ENCODE results near the gene DGLUCY.

The DGLUCY gene

GRCh38 chr14:91145391-91146160 is 31.7 kb downstream of the DGLUCY start:
- TF ChIP-seq CTCF (IDR thresholded peaks at IDR 0.05) = no peak
- Histone ChIP-seq H3K4me3 (no peak overlapping the region), H3K27ac (peak overlapping the region in 1 of 2 donors; percentile 46)
- no peak for DNase-seq (ENCODE audit: low spot score)

- DNase-seq (ENCODE audit: low spot score) = no peak
- H3K27ac ChIP-seq = no peak overlapping the region
- TF ChIP-seq CTCF (IDR thresholded peaks at IDR 0.05) = no peak
- H3K4me3 ChIP-seq = no peak overlapping the region
Observed at GRCh38 chr14:91146661-91147060, 32.8 kb downstream of the DGLUCY start.

- no peak overlapping the region for H3K4me3 ChIP-seq
- no peak for DNase-seq (ENCODE audit: low spot score)
- TF ChIP-seq CTCF (IDR thresholded peaks at IDR 0.05) = no peak
- H3K27ac ChIP-seq = peak overlapping the region in 1 of 2 donors; percentile 71
Observed at GRCh38 chr14:91149462-91149861, 35.6 kb downstream of the DGLUCY start.

GRCh38 chr14:91152499-91152898 is 38.6 kb downstream of the DGLUCY start:
- no peak for DNase-seq (ENCODE audit: low spot score)
- Histone ChIP-seq H3K27ac (no peak overlapping the region), H3K4me3 (no peak overlapping the region)
- no peak for TF ChIP-seq CTCF (IDR thresholded peaks at IDR 0.05)

GRCh38 chr14:91153360-91153759 is 39.5 kb downstream of the DGLUCY start:
- no peak overlapping the region for H3K27ac ChIP-seq
- H3K4me3 ChIP-seq = no peak overlapping the region
- no peak for TF ChIP-seq CTCF (IDR thresholded peaks at IDR 0.05)
- no peak for DNase-seq (ENCODE audit: low spot score)

GRCh38 chr14:91154851-91155625 is 41.2 kb downstream of the DGLUCY start:
- Histone ChIP-seq H3K27ac (no peak overlapping the region), H3K4me3 (no peak overlapping the region)
- DNase-seq (ENCODE audit: low spot score) = no peak
- no peak for TF ChIP-seq CTCF (IDR thresholded peaks at IDR 0.05)

All from coronary artery (tissue), 2 donors.